Breast epithelium (tissue), 3 donors: Measurements from ENCODE around the gene LYPD6B.

Source experiments
- CTCF ChIP-seq, 3 donors: fragments of 450-650 bp; IDR thresholded peaks; one replicate each; pipeline ENCODE4 v1.5.1; 2016 to 2017; ENCODE audit warnings: antibody characterized with exemption in 3 of 3, mild to moderate bottlenecking in 3 of 3, moderate library complexity in 3 of 3
- POLR2AphosphoS5 ChIP-seq, 3 donors: sonication (generic); formaldehyde crosslinking; IDR thresholded peaks; one replicate each; pipeline ENCODE4 v1.6.1; 2017; ENCODE audit warnings: antibody characterized with exemption in 3 of 3

DNA sequence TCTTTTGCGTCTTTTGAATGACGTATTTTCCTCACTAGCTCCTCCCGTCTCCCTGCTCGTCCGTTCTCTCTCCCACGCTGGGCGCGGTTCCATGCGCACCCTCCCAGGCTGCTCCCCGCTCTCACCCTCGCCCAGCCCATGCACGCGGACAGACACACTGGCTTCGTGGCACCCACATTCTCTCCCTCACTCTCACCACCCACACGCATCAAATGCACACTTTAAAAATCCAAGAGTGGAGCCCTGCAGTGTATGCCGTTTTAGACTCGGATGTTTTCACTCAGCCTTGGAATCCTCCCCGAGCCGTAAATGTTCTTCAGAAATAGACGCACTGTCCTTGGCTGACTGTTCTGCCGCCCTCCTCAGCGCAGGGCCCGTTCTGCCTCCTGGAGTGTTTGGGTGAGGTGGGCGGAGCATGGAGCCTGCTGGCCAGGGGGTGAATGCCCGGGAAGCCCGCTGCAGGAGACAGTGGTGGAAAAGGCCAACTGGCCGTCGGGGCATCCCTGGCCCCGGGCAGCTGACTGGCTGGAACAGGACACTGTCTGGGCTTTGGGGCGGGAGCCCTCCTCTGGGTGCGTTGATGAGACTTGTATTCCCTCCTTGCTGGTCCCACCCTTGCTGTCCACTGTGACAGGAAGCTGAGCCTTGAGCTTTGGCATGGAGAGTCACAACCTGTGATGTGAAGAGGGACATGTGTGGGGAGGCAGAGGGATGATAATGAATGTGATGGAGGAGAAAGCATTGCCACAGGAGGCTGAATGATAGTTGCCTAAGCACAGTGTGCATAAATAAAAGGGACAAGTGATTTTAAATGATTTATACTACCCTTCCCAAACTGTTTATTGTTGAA lies 35.4 kb upstream of the LYPD6B start:
- TF ChIP-seq POLR2AphosphoS5 (IDR thresholded peaks at IDR 0.05): no peak
- TF ChIP-seq CTCF (IDR thresholded peaks at IDR 0.05): no peak
